A549 treated with AZD9567 at 1 μM for 4 hours (cell line): Measurements from ENCODE around the gene SYCP3. TPM values are rescaled to one million over a fixed set of nuclear protein-coding genes. Genes with fewer than 3 reads are reported as not detected.

Experiments used
- total RNA-seq: library from RNA; stranded (reverse); fragments of 200-300 nt; extraction: Qiagen RNA extraction; gene quantifications from 5 replicates; pipeline ENCODE4 v1.2.3, GENCODE V29; 2022; ENCODE audit not compliant: insufficient read depth

SYCP3 gene
- 0.09 to 0.12 TPM in 2 of 5 replicates, not detected in the others for total RNA-seq

GRCh38 chr12:101738920-101739665 is at the start of gene SYCP3:
TSS of gene SYCP3 (minus strand) at chr12:101739462. CDS start at chr12:101737935, 1,527 bp downstream.

GRCh38 chr12:101697197-101697929 is 41.9 kb downstream of the SYCP3 start, which contains the start of gene CHPT1:
TSS of gene CHPT1 (plus strand) at chr12:101697640. CDS start at chr12:101697862, 222 bp downstream.

Other genes starting within 250 kb of the SYCP3 start
- gene MYBPC1, start 144.5 kb downstream of the SYCP3 start, total RNA-seq: not detected in 5 replicates
- gene CHPT1, start 41.8 kb downstream of the SYCP3 start, total RNA-seq: 35.7 to 72.6 TPM (median 67.1 TPM) in 5 replicates
- 11.1 to 17.1 TPM (median 13.6 TPM) in 5 replicates for gene GNPTAB, start 91.5 kb upstream of the SYCP3 start, total RNA-seq
- 16.8 to 21.3 TPM (median 18.8 TPM) in 5 replicates for gene DRAM1, start 138.1 kb upstream of the SYCP3 start, total RNA-seq